ENCODE measurements around the gene SPRN.

GRCh38 chr10:133440633-133441285, 16.3 kb upstream of the SPRN start:
- TF ChIP-seq CTCF (IDR thresholded peaks at IDR 0.05; ENCODE audit: low read depth, low read length) (no peak), POLR2A (IDR thresholded peaks at IDR 0.05; ENCODE audit: extremely low read depth, insufficient read length) (no peak)
